ENCODE results near the gene GAS7.
"Not testable (repeated sequence)": the region's sequence is repeated elsewhere in the genome, so short reads cannot be mapped to it uniquely, and the experiment has no call there.

The GAS7 gene

GRCh38 chr17:9941305-9941704, 257.1 kb downstream of the GAS7 start:
- no peak for DNase-seq (ENCODE audit: low read depth)

- no peak for DNase-seq (ENCODE audit: low read depth)
Measured at GRCh38 chr17:9940841-9941240, 257.6 kb downstream of the GAS7 start.

- DNase-seq (ENCODE audit: low read depth), result no peak
Measured at GRCh38 chr17:9938764-9939163, 259.6 kb downstream of the GAS7 start.

- no peak for DNase-seq (ENCODE audit: low read depth)
Measured at GRCh38 chr17:9937901-9938300, 260.5 kb downstream of the GAS7 start.

- no peak for DNase-seq (ENCODE audit: low read depth)
Measured at GRCh38 chr17:9937241-9937761, 261.1 kb downstream of the GAS7 start.

- no peak for DNase-seq (ENCODE audit: low read depth)
Measured at GRCh38 chr17:9936095-9936494, 262.3 kb downstream of the GAS7 start.

- no peak for DNase-seq (ENCODE audit: low read depth)
Measured at GRCh38 chr17:9935408-9935807, 263.0 kb downstream of the GAS7 start.

GRCh38 chr17:9934331-9934730, 264.1 kb downstream of the GAS7 start:
- DNase-seq (ENCODE audit: low read depth), result no peak

- no peak for DNase-seq (ENCODE audit: low read depth)
Measured at GRCh38 chr17:9932491-9932890, 265.9 kb downstream of the GAS7 start.

GRCh38 chr17:9931144-9931741, 267.2 kb downstream of the GAS7 start:
- DNase-seq (ENCODE audit: low read depth), result no peak

- DNase-seq (ENCODE audit: low read depth), result no peak
Measured at GRCh38 chr17:9929871-9930270, 268.5 kb downstream of the GAS7 start.

GRCh38 chr17:9928601-9929333, 269.6 kb downstream of the GAS7 start:
- DNase-seq (ENCODE audit: low read depth), result peak; percentile 61

- DNase-seq (ENCODE audit: low read depth), result no peak
Measured at GRCh38 chr17:9926150-9926804, 272.1 kb downstream of the GAS7 start.

- DNase-seq (ENCODE audit: low read depth), result no peak
Measured at GRCh38 chr17:9925457-9925856, 272.9 kb downstream of the GAS7 start.

GRCh38 chr17:9924735-9925191, 273.6 kb downstream of the GAS7 start:
- DNase-seq (ENCODE audit: low read depth), result peak; percentile 67

GRCh38 chr17:9922012-9922848, 276.2 kb downstream of the GAS7 start:
- DNase-seq (ENCODE audit: low read depth), result no peak

GRCh38 chr17:9921216-9921615, 277.2 kb downstream of the GAS7 start:
- DNase-seq (ENCODE audit: low read depth), result not testable (repeated sequence)

- no peak for DNase-seq (ENCODE audit: low read depth)
Measured at GRCh38 chr17:9918804-9919352, 279.5 kb downstream of the GAS7 start.

GRCh38 chr17:9918352-9918751, 280.1 kb downstream of the GAS7 start:
- no peak for DNase-seq (ENCODE audit: low read depth)

- no peak for DNase-seq (ENCODE audit: low read depth)
Measured at GRCh38 chr17:9917801-9918200, 280.6 kb downstream of the GAS7 start.

- no peak for DNase-seq (ENCODE audit: low read depth)
Measured at GRCh38 chr17:9917131-9917530, 281.3 kb downstream of the GAS7 start.

- DNase-seq (ENCODE audit: low read depth), result no peak
Measured at GRCh38 chr17:9916108-9916507, 282.3 kb downstream of the GAS7 start.
